Neural crest cell (in vitro differentiated cells): ENCODE measurements around the gene ELP4. TPM values are rescaled to one million over a fixed set of nuclear protein-coding genes. Genes with fewer than 3 reads are reported as not detected.

Source experiments
- DNase-seq: peaks from one replicate; pipeline ENCODE4 v3.0.0; 2021; ENCODE audit warnings: low read depth, mixed read lengths, low spot score
- H3K27ac Mint-ChIP-seq: one replicate; pipeline ENCODE4 v1.8.0; 2021; ENCODE audit warnings: mild to moderate bottlenecking, mixed read lengths; ENCODE audit not compliant: unreplicated experiment
- H3K27me3 Mint-ChIP-seq: 2 replicates; pipeline ENCODE4 v1.8.0; 2021; ENCODE audit warnings: low read depth, mild to moderate bottlenecking, mixed read lengths
- H3K36me3 Mint-ChIP-seq: 2 replicates; pipeline ENCODE4 v1.8.0; 2021; ENCODE audit warnings: low read depth, mild to moderate bottlenecking, mixed read lengths
- H3K4me1 Mint-ChIP-seq: 2 replicates; pipeline ENCODE4 v1.8.0; 2021; ENCODE audit warnings: mixed read lengths
- H3K4me3 Mint-ChIP-seq: one replicate; pipeline ENCODE4 v1.8.0; 2021; ENCODE audit warnings: mild to moderate bottlenecking, mixed read lengths
- H3K9me3 Mint-ChIP-seq: 2 replicates; pipeline ENCODE4 v1.8.0; 2021; ENCODE audit warnings: mixed read lengths
- total RNA-seq: library from RNA; stranded (reverse); gene quantifications from 2 replicates; pipeline ENCODE4 v1.2.1, GENCODE V29; 2021
- TF ChIP-seq, protein P1 (sequence below): fragments of 200-600 bp; sonication (generic); conservative IDR thresholded peaks from 2 replicates; pipeline ENCODE4 v1.5.0; 2021; ENCODE audit warnings: antibody characterized with exemption, mild to moderate bottlenecking

The ELP4 gene
- total RNA-seq, 1 donor from 2014 or later = 19.9 TPM

DNA sequence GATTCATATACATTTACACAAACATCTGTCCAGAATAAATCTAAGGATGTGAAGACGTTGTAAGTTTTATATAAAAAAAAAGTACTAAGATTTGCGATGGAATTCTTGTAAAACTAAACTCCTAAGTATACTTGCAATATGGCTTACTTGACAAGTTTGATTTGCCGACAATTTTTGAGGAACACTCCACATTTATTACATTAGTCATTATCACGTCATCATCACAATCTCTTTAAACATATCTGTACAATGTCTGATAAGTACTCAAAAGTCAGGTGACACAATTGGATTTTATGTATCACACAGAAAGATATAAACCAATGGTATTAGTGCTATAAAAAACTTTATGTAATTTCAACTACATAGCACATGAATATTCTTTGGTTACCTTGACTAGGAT, 30.5 kb upstream of the ELP4 start:
- Mint-ChIP-seq H3K36me3 (no peaks in the 10 kb centered on the region), H3K27me3 (no peaks in the 10 kb centered on the region), H3K4me1 (peaks cover 11% of the 10 kb centered on the region), H3K27ac (no peak overlapping the region), H3K4me3 (no peak overlapping the region), H3K9me3 (peaks cover 1% of the 10 kb centered on the region)
- TF ChIP-seq, protein P1, sequence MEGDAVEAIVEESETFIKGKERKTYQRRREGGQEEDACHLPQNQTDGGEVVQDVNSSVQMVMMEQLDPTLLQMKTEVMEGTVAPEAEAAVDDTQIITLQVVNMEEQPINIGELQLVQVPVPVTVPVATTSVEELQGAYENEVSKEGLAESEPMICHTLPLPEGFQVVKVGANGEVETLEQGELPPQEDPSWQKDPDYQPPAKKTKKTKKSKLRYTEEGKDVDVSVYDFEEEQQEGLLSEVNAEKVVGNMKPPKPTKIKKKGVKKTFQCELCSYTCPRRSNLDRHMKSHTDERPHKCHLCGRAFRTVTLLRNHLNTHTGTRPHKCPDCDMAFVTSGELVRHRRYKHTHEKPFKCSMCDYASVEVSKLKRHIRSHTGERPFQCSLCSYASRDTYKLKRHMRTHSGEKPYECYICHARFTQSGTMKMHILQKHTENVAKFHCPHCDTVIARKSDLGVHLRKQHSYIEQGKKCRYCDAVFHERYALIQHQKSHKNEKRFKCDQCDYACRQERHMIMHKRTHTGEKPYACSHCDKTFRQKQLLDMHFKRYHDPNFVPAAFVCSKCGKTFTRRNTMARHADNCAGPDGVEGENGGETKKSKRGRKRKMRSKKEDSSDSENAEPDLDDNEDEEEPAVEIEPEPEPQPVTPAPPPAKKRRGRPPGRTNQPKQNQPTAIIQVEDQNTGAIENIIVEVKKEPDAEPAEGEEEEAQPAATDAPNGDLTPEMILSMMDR = no peak
- DNase-seq = no peak

DNA sequence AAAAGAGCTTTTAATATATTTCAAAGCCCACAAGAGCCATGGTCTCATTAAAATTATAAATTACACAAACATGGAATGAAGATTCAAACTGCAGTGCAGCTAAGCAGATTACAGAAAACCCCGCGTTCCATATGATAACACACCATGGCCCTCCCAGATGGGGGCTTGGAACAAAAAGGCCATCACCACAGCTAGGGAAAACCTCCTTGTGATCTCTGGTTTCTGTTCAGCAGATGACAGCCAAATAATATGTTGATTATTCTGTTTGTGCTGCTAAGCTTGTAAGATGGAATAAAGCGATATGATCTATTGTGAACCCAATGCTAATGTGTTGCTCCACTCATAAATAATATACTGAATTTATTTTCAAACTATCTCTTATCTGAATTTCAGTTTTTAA, 28.6 kb upstream of the ELP4 start:
- TF ChIP-seq, protein P1 = no peak
- no peaks in the 10 kb centered on the region for H3K9me3 Mint-ChIP-seq
- peaks cover 11% of the 10 kb centered on the region for H3K4me1 Mint-ChIP-seq
- no peaks in the 10 kb centered on the region for H3K36me3 Mint-ChIP-seq
- no peak for DNase-seq
- no peak overlapping the region for H3K4me3 Mint-ChIP-seq
- no peak overlapping the region for H3K27ac Mint-ChIP-seq
- no peaks in the 10 kb centered on the region for H3K27me3 Mint-ChIP-seq

DNA sequence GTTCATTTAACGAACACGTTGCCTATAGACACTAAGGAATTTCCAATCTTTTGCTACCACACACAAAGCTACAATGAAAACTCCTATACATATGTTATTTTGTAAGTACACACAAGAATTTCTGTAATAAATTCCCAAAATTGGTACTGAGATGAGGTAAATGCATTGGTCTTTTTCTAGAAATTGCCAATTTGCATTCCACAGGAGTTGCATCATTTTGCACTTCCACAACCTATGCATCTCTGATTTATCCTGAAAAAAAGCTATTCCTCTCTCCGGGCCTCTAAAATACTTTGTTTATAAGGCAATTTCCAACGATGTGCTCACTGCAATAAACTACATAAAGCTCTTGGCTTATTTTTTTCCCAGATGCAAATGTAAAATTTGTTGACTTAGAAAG, 25.1 kb upstream of the ELP4 start:
- H3K36me3 Mint-ChIP-seq = peaks cover 6% of the 10 kb centered on the region
- no peak overlapping the region for H3K27ac Mint-ChIP-seq
- H3K9me3 Mint-ChIP-seq = no peaks in the 10 kb centered on the region
- no peaks in the 10 kb centered on the region for H3K27me3 Mint-ChIP-seq
- TF ChIP-seq, protein P1 = no peak
- H3K4me3 Mint-ChIP-seq = no peak overlapping the region
- no peak for DNase-seq
- H3K4me1 Mint-ChIP-seq = peaks cover 6% of the 10 kb centered on the region

DNA sequence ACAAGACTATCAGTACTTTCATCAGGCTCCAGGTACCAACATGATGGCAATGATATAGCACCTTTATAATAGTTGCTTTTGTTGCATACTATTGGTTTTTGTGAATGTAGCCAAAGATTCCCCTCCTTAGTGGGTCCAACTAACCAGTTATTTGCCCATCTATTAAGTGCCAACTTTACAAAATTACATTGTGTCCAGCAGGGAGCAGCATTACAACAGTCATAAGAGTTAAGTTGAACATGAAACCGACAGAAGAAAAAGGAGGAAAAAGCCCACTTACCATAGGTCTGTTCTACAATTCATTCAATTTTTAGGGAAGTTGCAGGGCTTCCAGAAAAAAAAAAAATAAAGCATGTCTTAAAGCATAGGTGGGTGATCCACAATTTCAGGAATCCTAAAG, 21.7 kb upstream of the ELP4 start:
- peak; percentile 4 for DNase-seq
- Mint-ChIP-seq H3K36me3 (peaks cover 22% of the 10 kb centered on the region), H3K4me1 (peaks cover 5% of the 10 kb centered on the region), H3K9me3 (peaks cover 2% of the 10 kb centered on the region), H3K27ac (no peak overlapping the region), H3K27me3 (no peaks in the 10 kb centered on the region), H3K4me3 (no peak overlapping the region)
- TF ChIP-seq, protein P1 = peak; percentile 54

DNA sequence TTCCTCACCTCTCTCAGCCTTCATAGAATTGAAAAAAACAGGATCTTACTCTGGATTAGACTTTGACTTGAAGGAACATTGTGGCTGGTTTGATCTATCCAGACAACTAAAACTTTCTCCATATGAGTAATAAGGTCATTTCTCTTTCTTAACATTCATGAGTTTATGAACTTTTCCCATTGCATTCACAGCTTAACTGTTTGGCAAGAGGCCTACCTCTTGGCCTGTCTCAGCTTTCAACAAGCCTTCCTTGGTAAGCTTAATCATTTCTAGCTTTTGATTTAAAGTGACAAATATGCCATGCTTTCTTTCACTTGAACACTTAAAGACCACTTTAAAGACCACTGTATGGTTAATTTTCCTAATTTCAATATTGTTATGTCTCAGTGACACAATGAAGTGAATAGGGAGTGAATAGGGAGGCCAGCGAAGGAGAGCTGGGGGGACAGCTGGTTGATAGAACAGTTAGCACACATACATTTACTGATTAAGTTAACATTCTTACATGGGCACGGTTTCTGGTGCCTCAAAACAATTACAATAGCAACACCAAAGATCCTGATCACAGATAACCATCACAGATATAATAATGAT, 17.1 kb upstream of the ELP4 start:
- no peaks in the 10 kb centered on the region for H3K27me3 Mint-ChIP-seq
- H3K4me1 Mint-ChIP-seq = peaks cover 5% of the 10 kb centered on the region
- no peak for DNase-seq
- no peak overlapping the region for H3K27ac Mint-ChIP-seq
- H3K4me3 Mint-ChIP-seq = no peak overlapping the region
- TF ChIP-seq, protein P1 = no peak
- H3K36me3 Mint-ChIP-seq = peaks cover 54% of the 10 kb centered on the region
- H3K9me3 Mint-ChIP-seq = peaks cover 13% of the 10 kb centered on the region
